Measurements from ENCODE around the gene CHCHD3.

The CHCHD3 gene

GRCh38 chr7:133061357-133061756, 20.5 kb downstream of the CHCHD3 start:
- TF ChIP-seq TAF1 (IDR thresholded peaks at IDR 0.05; ENCODE audit: borderline replicate concordance, insufficient read depth, low read length) (no peak), SIN3A (IDR thresholded peaks at IDR 0.05; ENCODE audit: borderline replicate concordance, insufficient read depth, low read length) (no peak), REST (IDR thresholded peaks at IDR 0.05; ENCODE audit: insufficient read depth in 1 of 2, low read depth in 2 of 2, low read length in 2 of 2) (no peak), POLR2AphosphoS5 (IDR thresholded peaks at IDR 0.05; ENCODE audit: low read depth, low read length) (no peak), FOXP2 (optimal IDR thresholded peaks at IDR 0.05; ENCODE audit: borderline replicate concordance, extremely low read depth, extremely low read length, insufficient read depth) (no peak)

- TF ChIP-seq POLR2AphosphoS5 (IDR thresholded peaks at IDR 0.05; ENCODE audit: low read depth, low read length) (no peak), SIN3A (IDR thresholded peaks at IDR 0.05; ENCODE audit: borderline replicate concordance, insufficient read depth, low read length) (no peak), TAF1 (IDR thresholded peaks at IDR 0.05; ENCODE audit: borderline replicate concordance, insufficient read depth, low read length) (no peak), FOXP2 (optimal IDR thresholded peaks at IDR 0.05; ENCODE audit: borderline replicate concordance, extremely low read depth, extremely low read length, insufficient read depth) (no peak), REST (IDR thresholded peaks at IDR 0.05; ENCODE audit: insufficient read depth in 1 of 2, low read depth in 2 of 2, low read length in 2 of 2) (no peak)
Measured at GRCh38 chr7:133060004-133060403, 21.9 kb downstream of the CHCHD3 start.

GRCh38 chr7:133059263-133059662, 22.6 kb downstream of the CHCHD3 start:
- TF ChIP-seq FOXP2 (optimal IDR thresholded peaks at IDR 0.05; ENCODE audit: borderline replicate concordance, extremely low read depth, extremely low read length, insufficient read depth) (no peak), TAF1 (IDR thresholded peaks at IDR 0.05; ENCODE audit: borderline replicate concordance, insufficient read depth, low read length) (no peak), REST (IDR thresholded peaks at IDR 0.05; ENCODE audit: insufficient read depth in 1 of 2, low read depth in 2 of 2, low read length in 2 of 2) (no peak), SIN3A (IDR thresholded peaks at IDR 0.05; ENCODE audit: borderline replicate concordance, insufficient read depth, low read length) (no peak), POLR2AphosphoS5 (IDR thresholded peaks at IDR 0.05; ENCODE audit: low read depth, low read length) (no peak)

- TF ChIP-seq REST (IDR thresholded peaks at IDR 0.05; ENCODE audit: insufficient read depth in 1 of 2, low read depth in 2 of 2, low read length in 2 of 2), result no peak
- no peak for TF ChIP-seq SIN3A (IDR thresholded peaks at IDR 0.05; ENCODE audit: borderline replicate concordance, insufficient read depth, low read length)
- no peak for TF ChIP-seq POLR2AphosphoS5 (IDR thresholded peaks at IDR 0.05; ENCODE audit: low read depth, low read length)
- no peak for TF ChIP-seq TAF1 (IDR thresholded peaks at IDR 0.05; ENCODE audit: borderline replicate concordance, insufficient read depth, low read length)
- no peak for TF ChIP-seq FOXP2 (optimal IDR thresholded peaks at IDR 0.05; ENCODE audit: borderline replicate concordance, extremely low read depth, extremely low read length, insufficient read depth)
Measured at GRCh38 chr7:133056370-133057238, 25.3 kb downstream of the CHCHD3 start.
